KBM-7 (cell line): ENCODE results near the gene AKAP12.

Experiments used
- DNase-seq: peaks from one replicate; pipeline ENCODE4 v3.0.0-alpha.2; 2015
- in situ Hi-C: fragments of 300-500 bp; cut with MboI; formaldehyde crosslinking; loops from 2 replicates; pipeline ENCODE4 v1.14.3; 2020; ENCODE audit warnings: low sequenced_read_pairs, low pct_unique_long_range_greater_than_20kb, mixed read lengths

AKAP12 gene

DNA sequence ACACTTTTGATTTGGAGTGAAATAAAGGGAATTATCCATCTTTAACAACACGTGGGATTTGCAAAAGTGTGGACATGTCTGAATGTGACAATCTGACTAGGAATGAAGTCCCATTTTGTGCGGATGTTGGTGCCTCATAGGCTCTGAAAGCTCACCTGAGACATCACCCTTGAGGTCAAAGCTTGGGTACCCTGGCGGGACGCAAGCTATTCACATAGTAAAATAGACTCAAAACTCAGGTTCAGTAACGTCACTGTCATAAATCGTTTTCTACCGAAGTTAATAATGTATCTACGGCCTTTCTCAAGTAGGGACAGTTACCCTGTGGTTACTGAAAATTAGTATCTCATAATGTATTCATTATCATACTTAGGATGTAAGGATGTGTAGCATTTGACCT is 61.8 kb downstream of the AKAP12 start:
- DNase-seq, result no peak
- in situ Hi-C loops, result loop anchor here (25.0 kb wide), 1 partner anchor 289 kb away; no protein-coding TSS in a partner anchor

DNA sequence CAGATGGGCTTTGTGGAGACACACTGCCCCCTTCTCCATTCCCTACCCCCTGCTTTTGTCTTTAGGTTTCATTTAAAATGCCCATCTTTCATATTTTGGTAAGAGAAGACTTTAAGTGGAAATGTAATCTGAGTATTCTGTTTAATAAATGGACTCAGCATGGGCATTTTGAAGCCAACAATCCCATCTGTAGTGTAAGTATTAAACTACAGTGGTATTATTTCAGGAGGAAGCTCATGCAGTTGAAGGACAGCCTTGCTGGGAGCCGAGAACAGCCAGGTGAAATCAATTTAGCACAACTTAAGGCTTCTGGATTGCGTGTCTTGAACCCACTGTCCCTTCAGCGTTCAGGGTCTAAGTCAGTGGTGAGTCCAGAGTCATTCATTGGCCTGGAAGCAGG is 63.5 kb downstream of the AKAP12 start:
- in situ Hi-C loops, result loop anchor here (25.0 kb wide), 1 partner anchor 291 kb away; no protein-coding TSS in a partner anchor
- DNase-seq, result no peak

DNA sequence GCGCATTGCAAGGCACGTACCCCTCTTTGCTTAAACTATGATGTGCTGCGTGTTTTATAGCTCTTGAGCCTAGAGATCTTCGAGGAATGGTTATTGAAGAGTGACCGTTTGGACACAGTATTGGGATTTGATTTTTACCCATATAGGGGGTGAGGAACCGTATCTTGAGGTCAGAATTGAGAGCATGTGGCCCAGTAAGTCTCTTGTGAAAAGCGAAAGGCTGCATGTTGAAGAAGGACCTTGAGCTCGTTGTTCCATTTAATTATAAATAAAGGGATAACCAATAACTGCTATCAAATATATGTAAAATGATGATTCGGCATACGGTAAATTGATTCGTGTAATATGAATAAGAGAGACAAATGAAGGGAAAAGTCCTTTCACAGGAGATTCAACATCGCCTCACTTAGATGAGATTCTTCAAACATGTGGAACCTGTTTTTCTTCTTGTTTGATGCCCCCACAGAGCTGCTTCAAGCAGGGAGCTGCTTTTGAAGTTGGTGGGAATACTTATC is 66.6 kb downstream of the AKAP12 start:
- in situ Hi-C loops, result loop anchor here (25.0 kb wide), 1 partner anchor 294 kb away; no protein-coding TSS in a partner anchor
- no peak for DNase-seq

DNA sequence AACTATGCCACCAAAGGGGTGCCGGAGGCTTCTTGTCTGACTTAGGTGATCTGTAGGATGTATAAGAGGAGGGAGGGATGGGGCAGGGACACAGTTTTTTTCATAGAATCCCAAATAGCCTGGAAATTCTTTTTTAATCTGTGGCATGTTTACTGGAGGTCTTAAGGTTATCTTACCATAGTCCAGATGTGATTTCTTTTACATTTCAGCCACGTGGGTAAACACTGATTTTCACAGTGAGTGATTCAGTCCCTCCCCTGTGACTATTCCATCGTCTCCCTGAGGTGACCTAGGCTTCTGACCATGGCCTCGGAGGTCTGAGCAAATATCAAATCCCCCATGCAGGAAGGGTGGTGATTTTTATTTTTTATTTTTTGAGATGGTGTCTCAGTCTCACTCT is 67.7 kb downstream of the AKAP12 start:
- DNase-seq, result no peak
- in situ Hi-C loops, result loop anchor here (25.0 kb wide), 1 partner anchor 295 kb away; no protein-coding TSS in a partner anchor

DNA sequence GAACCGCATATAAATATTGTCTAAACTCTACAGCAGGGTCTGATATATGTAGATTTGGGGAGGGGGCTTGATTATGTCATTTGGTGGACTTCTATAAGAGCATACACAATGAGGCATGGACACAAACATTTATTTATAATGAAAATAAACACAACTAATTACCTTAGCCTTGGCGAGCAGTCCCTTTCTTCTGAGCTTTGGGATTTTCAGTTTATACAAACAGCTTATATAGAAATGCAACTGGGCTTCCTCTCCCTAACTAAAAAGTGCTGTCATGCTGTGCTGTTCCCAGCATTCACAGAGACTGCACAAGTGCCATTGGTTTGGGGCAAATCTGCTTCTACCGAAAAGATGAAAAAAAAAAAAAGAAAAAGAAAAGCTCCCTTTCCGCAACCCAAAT is 69.9 kb downstream of the AKAP12 start:
- DNase-seq, result no peak
- in situ Hi-C loops, result loop anchor here (25.0 kb wide), 1 partner anchor 297 kb away; no protein-coding TSS in a partner anchor

DNA sequence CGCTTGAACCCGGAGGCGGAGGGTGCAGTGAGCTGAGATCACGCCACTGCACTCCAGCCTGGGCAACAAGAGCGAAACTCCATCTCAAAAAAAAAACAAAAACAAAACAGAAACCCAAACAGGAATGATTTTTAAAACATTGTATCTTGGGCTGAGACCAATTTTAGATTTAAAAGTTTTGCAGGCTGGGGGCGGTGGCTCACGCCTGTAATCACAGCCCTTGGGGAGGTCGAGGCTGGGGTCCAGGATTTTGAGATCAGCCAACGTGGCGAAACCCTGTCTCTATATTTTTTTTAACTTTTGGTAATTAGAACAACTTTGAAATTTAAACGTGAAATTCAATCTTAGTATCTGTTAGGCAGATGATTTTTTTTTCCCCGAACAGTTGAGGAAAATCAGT is 70.5 kb downstream of the AKAP12 start:
- no peak for DNase-seq
- in situ Hi-C loops, result loop anchor here (25.0 kb wide), 1 partner anchor 298 kb away; no protein-coding TSS in a partner anchor

DNA sequence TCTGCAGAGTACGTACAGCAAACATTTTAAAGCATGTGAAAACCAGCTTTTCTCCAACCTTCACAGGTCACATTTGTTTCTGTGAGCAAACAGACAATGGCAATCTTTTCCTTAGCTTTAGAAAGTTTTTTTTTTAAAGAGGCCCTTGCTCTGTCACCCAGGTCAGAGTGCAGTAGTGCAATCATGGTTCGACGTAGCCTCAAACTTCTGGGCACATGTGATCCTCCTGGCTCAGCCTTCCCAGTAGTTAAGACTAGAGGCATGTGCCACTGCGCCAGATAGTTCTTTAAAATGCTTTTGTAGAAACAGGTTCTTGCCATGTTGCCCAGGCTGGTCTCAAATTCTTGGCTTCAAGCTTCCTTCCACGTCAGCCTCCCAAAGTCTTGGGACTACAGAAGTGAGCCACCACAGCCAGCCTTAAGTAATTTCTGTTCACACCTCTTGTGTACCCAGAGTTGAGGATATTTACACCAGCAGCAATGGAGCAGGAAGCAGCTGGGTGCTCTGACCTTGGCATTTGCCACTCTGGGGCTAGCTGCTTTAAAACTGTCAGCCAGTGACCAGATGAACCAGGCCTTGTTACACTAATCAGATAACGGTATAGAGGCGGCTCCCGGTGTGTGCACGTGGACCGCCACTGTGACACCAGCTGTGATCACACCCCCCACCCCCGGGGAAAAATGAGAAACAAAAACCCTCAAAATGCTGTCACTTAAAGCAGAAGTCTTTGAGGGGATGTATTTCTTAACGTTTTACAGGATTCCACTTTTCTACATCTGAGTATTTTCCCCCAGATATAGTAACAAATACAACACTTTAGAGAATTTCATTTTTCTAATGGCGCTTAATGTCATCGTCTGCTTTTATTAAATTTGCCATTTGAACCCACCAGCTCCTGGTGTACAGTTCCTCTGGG is 71.3 kb downstream of the AKAP12 start:
- no peak for DNase-seq
- in situ Hi-C loops, result loop anchor here (25.0 kb wide), 1 partner anchor 299 kb away; no protein-coding TSS in a partner anchor

DNA sequence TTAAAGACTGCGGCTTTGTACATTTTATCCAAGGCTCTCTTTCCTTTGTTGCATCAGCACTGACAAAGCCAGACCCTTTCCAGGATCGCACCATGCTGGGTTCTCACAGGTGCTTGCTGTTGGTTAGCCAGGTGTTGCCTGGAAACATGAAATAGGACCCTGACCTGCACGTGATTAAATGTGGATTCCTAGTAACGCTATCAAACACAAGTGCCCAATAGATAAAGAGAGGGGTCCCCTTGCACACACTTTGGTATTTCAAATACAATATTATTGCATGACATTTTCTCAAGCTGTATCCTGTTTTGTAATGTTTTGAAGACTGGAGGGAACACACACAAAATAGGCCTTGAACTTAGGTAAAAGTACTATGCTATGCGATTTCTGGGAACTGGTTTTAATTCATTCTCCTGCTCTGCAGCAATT is 73.3 kb downstream of the AKAP12 start:
- in situ Hi-C loops, result loop anchor here (25.0 kb wide), 1 partner anchor 301 kb away; no protein-coding TSS in a partner anchor
- DNase-seq, result no peak

DNA sequence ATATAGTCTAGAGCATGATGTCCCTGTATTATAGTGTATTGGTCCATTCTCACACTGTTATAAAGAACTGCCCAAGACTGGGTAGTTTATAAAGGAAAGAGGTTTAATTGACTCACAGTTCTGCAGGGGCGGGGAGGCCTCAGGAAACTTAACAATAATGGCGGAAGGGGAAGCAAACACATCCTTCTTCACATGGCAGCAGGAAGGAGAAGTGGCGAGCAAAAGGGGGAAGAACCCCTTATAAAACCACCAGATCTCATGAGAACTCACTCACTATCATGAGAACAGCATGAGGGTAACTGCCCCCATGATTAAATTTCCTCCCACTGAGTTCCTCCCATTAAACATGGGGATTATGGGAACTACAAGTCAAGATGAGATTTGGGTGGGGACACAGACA is 75.9 kb downstream of the AKAP12 start:
- in situ Hi-C loops, result loop anchor here (25.0 kb wide), 1 partner anchor 303 kb away; no protein-coding TSS in a partner anchor
- DNase-seq, result peak; percentile 62

DNA sequence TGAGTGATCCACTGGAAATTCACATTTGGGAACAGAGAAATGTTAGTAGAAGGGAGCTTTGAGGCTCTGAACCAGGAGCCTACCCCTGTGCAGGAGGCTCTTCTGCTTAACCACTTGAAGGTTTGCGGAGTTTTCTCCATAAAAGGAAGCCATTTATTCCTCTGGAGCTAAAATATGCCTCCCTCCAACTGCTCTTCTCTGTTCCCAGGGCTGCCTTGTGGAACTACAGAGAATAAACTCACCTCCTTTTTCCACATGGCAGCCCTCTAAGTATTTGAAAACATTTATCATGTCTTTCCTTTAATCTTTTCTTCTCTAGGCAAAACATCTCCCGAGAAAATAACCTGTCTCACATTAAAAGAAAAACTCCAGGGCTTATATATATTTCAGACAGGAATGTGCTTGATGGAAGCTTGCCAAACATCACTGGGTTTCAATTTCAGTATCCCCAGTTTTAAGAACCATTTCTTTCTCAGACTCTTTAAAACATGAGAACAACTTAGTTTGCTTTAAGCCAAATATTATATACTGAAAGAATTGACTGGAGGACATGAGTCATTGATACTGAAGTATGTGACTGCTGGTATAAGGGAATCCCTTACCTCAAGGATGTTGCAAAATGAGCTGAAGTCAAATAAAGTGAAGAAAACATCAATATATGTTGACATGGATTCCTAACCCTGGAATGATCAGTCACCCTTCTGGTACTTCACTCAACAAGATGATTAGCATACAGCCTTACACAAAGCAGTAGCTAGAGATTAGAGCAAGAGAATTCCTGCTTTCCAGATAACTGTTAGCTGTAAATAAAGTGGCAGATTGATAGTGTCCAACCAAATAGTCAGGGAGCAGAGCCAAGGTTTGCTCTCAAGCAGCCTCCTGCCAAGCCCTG is 77.6 kb downstream of the AKAP12 start:
- in situ Hi-C loops, result loop anchor here (25.0 kb wide), 1 partner anchor 305 kb away; no protein-coding TSS in a partner anchor
- DNase-seq, result no peak

DNA sequence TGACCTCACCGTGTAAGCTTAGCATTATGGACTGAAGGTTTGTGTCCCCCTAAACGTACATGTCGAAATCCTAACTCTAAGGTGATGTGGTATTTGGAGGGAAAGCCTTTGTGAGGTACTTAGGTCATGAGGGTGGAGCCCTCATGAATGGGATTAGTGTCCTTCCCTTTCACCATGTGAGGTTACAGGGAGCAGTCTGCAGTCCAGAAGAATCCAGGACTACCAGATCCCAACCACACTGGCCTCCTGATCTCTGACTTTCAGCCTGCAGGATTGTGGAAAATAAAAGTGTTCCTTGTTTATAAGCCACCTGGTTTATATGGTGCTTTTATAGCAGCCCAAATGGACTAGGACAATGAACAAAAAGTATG is 78.2 kb downstream of the AKAP12 start:
- DNase-seq, result no peak
- in situ Hi-C loops, result loop anchor here (25.0 kb wide), 1 partner anchor 306 kb away; no protein-coding TSS in a partner anchor

DNA sequence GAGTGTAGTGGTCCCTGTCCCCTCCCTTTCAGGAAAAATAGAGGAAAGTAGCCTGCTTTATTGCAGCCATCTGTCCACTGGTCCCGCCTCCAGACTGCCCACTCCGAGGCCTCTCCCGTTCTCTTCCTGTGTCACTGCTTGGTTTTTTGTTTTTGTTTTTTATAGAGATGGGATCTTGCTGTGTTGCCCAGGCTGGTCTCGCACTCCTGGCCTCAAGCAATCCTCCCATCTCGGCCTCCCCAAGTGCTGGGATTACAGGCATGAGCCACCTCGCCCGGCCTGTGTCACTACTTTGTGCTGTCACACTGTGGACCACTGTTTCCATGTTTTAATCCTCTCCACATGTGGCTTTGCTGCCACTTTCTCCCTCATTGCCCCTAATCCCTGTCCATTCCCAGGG is 80.4 kb downstream of the AKAP12 start:
- DNase-seq, result no peak
- in situ Hi-C loops, result loop anchor here (25.0 kb wide), 1 partner anchor 308 kb away; no protein-coding TSS in a partner anchor

DNA sequence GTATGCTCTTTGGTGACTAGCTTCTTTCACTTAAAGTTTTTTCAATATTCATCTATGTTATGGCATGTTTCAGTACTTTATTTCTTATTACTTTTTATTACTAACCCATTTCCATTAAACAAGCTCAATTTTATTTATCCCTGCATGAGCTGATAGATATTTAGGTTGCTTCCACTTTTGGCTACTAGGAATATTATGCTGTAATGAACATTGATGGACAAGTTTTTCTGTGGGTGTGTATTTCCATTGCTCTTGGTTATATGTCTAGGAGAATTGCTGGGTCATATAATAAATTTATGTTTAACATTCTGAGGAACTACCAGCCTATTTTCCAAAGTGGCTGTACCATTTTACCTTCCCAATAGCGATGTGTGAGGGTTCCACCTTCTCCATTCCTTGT is 81.7 kb downstream of the AKAP12 start:
- in situ Hi-C loops, result loop anchor here (25.0 kb wide), 1 partner anchor 309 kb away; no protein-coding TSS in a partner anchor
- DNase-seq, result no peak

DNA sequence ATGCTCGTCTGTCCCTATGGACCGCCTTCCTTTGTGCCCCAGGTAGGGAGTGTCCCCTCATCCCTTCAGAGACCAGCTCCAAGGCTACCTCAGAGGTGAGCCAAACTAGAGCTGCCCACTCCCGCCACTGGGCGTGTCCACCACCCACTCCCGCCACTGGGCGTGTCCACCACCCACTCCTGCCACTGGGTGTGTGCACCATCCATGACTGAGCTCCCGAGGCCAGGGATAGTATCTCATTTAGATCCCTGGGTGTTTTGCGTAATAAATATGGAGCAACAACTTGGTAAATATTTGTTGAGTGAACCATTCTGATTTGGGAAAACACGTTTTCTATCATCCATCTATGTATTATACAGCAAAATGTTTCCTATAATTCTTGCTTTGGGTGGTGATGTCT is 82.8 kb downstream of the AKAP12 start:
- in situ Hi-C loops, result loop anchor here (25.0 kb wide), 1 partner anchor 310 kb away; no protein-coding TSS in a partner anchor
- DNase-seq, result no peak

DNA sequence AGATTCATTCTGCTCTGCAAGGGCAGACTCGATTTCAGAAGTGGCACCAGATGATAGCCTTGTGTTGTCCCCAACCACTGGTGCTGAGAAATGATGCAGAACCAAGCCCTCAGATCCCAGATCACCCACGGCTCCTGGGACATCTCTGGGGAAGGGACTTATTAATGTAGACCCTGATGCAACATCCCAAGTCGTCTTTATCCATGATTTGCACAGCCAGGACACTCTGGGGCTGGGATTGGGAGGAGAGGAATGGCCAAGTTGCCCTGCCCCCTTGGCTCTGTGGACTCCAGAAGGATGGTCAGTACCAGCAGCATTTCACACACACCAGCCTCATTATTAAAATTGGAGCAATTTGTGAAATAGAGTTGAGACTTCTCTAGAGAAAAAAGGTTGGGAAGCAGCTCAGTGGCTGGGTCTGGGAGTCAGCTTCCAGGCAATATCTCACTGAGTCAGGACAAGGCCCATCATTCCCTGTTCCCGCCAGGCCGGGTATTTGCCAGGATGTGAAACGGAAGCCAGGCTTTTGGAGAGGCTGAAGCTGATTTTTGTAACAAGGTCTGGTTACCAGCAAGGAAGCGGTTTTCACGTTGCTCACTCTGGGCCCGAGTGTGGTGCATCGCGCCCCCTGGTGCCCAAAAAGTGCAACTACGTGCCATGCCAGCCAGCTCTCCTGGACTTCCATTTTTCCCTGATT is 84.2 kb downstream of the AKAP12 start:
- peak; percentile 81 for DNase-seq
- in situ Hi-C loops, result loop anchor here (25.0 kb wide), 1 partner anchor 312 kb away; no protein-coding TSS in a partner anchor

DNA sequence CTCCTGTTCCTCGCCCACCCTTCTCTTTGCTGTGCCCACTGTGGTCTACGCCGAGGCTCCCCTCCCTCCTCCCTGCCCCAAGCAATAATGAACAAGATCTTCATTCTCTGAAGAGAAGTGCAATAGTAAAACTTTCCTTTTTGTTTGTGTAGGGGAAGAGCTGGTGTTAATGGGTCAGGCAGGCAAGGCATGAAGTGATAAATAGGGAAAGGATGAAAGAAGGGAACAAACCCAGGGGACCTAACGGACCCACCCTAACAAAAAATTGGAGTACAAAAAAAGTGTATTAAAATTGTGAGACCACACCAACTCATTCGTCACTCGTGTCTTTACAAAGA is 84.7 kb downstream of the AKAP12 start:
- in situ Hi-C loops, result loop anchor here (25.0 kb wide), 1 partner anchor 312 kb away; no protein-coding TSS in a partner anchor
- DNase-seq, result no peak

DNA sequence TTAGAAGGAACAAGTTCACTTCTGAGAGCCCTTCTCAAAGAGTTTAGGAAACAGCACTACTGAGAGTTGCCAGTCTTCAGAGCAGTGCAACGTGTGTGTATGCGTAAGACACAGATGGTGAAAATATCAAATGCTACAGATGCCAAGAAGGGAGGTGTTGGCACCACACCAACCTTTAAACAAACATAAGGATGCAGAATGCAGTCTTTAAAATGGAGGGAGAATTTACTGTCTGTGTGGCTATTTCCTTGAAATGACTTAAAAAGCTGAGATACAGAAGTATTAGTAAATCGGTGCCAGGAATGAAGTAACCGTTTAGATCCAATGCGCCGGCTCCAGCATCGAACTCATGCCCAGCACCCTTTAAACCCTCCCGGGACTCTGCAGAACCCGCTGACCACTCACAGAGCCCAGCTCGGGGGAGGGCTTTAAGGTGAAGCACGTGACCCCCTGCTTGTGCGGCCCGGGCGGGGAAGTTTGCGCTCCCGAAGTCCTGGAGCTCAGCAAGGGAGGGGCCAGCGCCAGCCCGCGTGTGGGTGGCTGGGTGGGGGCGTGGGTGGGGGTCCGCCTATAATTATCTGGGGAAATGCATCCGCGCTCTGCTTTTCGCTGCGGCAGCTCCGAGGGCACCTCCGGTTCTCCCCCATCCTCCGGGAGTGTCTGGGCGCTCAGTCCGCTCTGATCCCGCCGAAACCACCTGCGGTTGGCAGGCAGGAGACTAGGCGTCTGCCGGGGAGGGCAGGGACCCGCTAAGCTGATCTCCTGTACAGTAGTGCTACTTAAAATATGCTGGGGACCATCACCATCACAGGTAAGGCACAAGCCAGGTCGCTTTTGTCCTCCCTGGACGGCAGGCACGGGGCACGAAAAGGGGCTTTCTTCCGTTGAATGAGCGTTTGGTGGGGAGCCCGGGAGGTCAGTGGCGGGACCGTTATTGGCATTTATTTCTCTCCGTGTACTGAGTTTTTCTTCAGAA is 85.6 kb downstream of the AKAP12 start:
- DNase-seq, result peak; percentile 29
- in situ Hi-C loops, result loop anchor here (25.0 kb wide), 1 partner anchor 438 kb away; no protein-coding TSS in a partner anchor
